ENCODE data around the gene KRTAP4-3. TPM values are rescaled to one million over a fixed set of nuclear protein-coding genes. Genes with fewer than 3 reads are reported as not detected.
"Not testable (repeated sequence)": the region's sequence is repeated elsewhere in the genome, so short reads cannot be mapped to it uniquely, and the experiment has no call there.

Gene KRTAP4-3
- total RNA-seq, 1 donor from 2014 or later, result not detected

- Mint-ChIP-seq H3K36me3 (ENCODE audit: low read depth, unreplicated experiment) (peaks cover 4% of the 10 kb centered on the region), H3K9me3 (ENCODE audit: unreplicated experiment) (no peaks in the 10 kb centered on the region), H3K27me3 (ENCODE audit: unreplicated experiment) (peaks cover 2% of the 10 kb centered on the region), H3K4me1 (ENCODE audit: unreplicated experiment) (peaks cover 8% of the 10 kb centered on the region), H3K4me3 (ENCODE audit: unreplicated experiment) (no peak overlapping the region), H3K27ac (ENCODE audit: unreplicated experiment) (no peak overlapping the region)
- no peak for TF ChIP-seq CTCF (IDR thresholded peaks at IDR 0.05; ENCODE audit: unreplicated experiment)
- DNase-seq (ENCODE audit: low spot score), result no peak
Measured at GRCh38 chr17:41121742-41122141, 46.3 kb downstream of the KRTAP4-3 start.

- H3K4me1 Mint-ChIP-seq (ENCODE audit: unreplicated experiment); H3K27me3 Mint-ChIP-seq (ENCODE audit: unreplicated experiment); DNase-seq (ENCODE audit: low spot score); H3K36me3 Mint-ChIP-seq (ENCODE audit: low read depth, unreplicated experiment); H3K4me3 Mint-ChIP-seq (ENCODE audit: unreplicated experiment); H3K9me3 Mint-ChIP-seq (ENCODE audit: unreplicated experiment): not testable (repeated sequence)
- H3K27ac Mint-ChIP-seq (ENCODE audit: unreplicated experiment), result peak overlapping the region; percentile 54
Measured at GRCh38 chr17:41119696-41120690, 48.0 kb downstream of the KRTAP4-3 start.

- Mint-ChIP-seq H3K36me3 (ENCODE audit: low read depth, unreplicated experiment) (peaks cover 4% of the 10 kb centered on the region), H3K27ac (ENCODE audit: unreplicated experiment) (no peak overlapping the region), H3K4me1 (ENCODE audit: unreplicated experiment) (peaks cover 8% of the 10 kb centered on the region), H3K4me3 (ENCODE audit: unreplicated experiment) (no peak overlapping the region), H3K27me3 (ENCODE audit: unreplicated experiment) (peaks cover 2% of the 10 kb centered on the region), H3K9me3 (ENCODE audit: unreplicated experiment) (no peaks in the 10 kb centered on the region)
- no peak for TF ChIP-seq CTCF (IDR thresholded peaks at IDR 0.05; ENCODE audit: unreplicated experiment)
- DNase-seq (ENCODE audit: low spot score), result no peak
Measured at GRCh38 chr17:41118721-41119120, 49.3 kb downstream of the KRTAP4-3 start.

- DNase-seq (ENCODE audit: low spot score); H3K36me3 Mint-ChIP-seq (ENCODE audit: low read depth, unreplicated experiment); H3K4me1 Mint-ChIP-seq (ENCODE audit: unreplicated experiment); H3K4me3 Mint-ChIP-seq (ENCODE audit: unreplicated experiment); H3K27me3 Mint-ChIP-seq (ENCODE audit: unreplicated experiment); H3K27ac Mint-ChIP-seq (ENCODE audit: unreplicated experiment); H3K9me3 Mint-ChIP-seq (ENCODE audit: unreplicated experiment): not testable (repeated sequence)
Measured at GRCh38 chr17:41117846-41118386, 50.1 kb downstream of the KRTAP4-3 start, which contains the start of gene KRTAP4-11. TSS of gene KRTAP4-11 (minus strand) at chr17:41118373. CDS start at chr17:41118315, 58 bp downstream.

Other genes with a start within 250 kb of the KRTAP4-3 start
- gene KRT23, start 230.6 kb downstream of the KRTAP4-3 start, total RNA-seq (ENCODE audit: unreplicated experiment), result not detected
- 0.15 TPM for gene KRT39, start 201.3 kb downstream of the KRTAP4-3 start, total RNA-seq (ENCODE audit: unreplicated experiment)
- not detected for gene KRT40, start 183.9 kb downstream of the KRTAP4-3 start, total RNA-seq (ENCODE audit: unreplicated experiment)
- not detected for gene KRTAP3-3, start 174.1 kb downstream of the KRTAP4-3 start, total RNA-seq (ENCODE audit: unreplicated experiment)
- not detected for gene KRTAP3-2, start 168.3 kb downstream of the KRTAP4-3 start, total RNA-seq (ENCODE audit: unreplicated experiment)
- not detected for gene KRTAP3-1, start 159.1 kb downstream of the KRTAP4-3 start, total RNA-seq (ENCODE audit: unreplicated experiment)
- gene KRTAP1-5, start 141.0 kb downstream of the KRTAP4-3 start, total RNA-seq (ENCODE audit: unreplicated experiment), result not detected
- gene KRTAP1-4, start 138.0 kb downstream of the KRTAP4-3 start, total RNA-seq (ENCODE audit: unreplicated experiment), result not detected
- not detected for gene KRTAP1-3, start 133.3 kb downstream of the KRTAP4-3 start, total RNA-seq (ENCODE audit: unreplicated experiment)
- not detected for gene KRTAP1-1, start 126.8 kb downstream of the KRTAP4-3 start, total RNA-seq (ENCODE audit: unreplicated experiment)
- not detected for gene KRTAP2-1, start 120.9 kb downstream of the KRTAP4-3 start, total RNA-seq (ENCODE audit: unreplicated experiment)
- not detected for gene KRTAP2-2, start 113.0 kb downstream of the KRTAP4-3 start, total RNA-seq (ENCODE audit: unreplicated experiment)
- not detected for gene KRTAP2-3, start 108.1 kb downstream of the KRTAP4-3 start, total RNA-seq (ENCODE audit: unreplicated experiment)
- gene KRTAP2-4, start 102.3 kb downstream of the KRTAP4-3 start, total RNA-seq (ENCODE audit: unreplicated experiment), result not detected
- gene KRTAP4-7, start 84.1 kb downstream of the KRTAP4-3 start, total RNA-seq (ENCODE audit: unreplicated experiment), result not detected
- gene KRTAP4-8, start 70.1 kb downstream of the KRTAP4-3 start, total RNA-seq (ENCODE audit: unreplicated experiment), result not detected
- gene KRTAP4-16, start 66.0 kb downstream of the KRTAP4-3 start, total RNA-seq (ENCODE audit: unreplicated experiment), result not detected
- not detected for gene KRTAP4-9, start 62.8 kb downstream of the KRTAP4-3 start, total RNA-seq (ENCODE audit: unreplicated experiment)
- not detected for gene KRTAP4-11, start 49.8 kb downstream of the KRTAP4-3 start, total RNA-seq (ENCODE audit: unreplicated experiment)
- not detected for gene KRTAP4-12, start 44.0 kb downstream of the KRTAP4-3 start, total RNA-seq (ENCODE audit: unreplicated experiment)
- gene KRTAP4-6, start 27.7 kb downstream of the KRTAP4-3 start, total RNA-seq (ENCODE audit: unreplicated experiment), result not detected
- not detected for gene KRTAP4-5, start 18.4 kb downstream of the KRTAP4-3 start, total RNA-seq (ENCODE audit: unreplicated experiment)
- gene KRTAP4-4, start 7.5 kb downstream of the KRTAP4-3 start, total RNA-seq (ENCODE audit: unreplicated experiment), result not detected
- not detected for gene KRTAP4-2, start 10.0 kb upstream of the KRTAP4-3 start, total RNA-seq (ENCODE audit: unreplicated experiment)
- gene KRTAP4-1, start 16.7 kb upstream of the KRTAP4-3 start, total RNA-seq (ENCODE audit: unreplicated experiment), result not detected
- gene KRTAP9-1, start 21.7 kb upstream of the KRTAP4-3 start, total RNA-seq (ENCODE audit: unreplicated experiment), result not detected
- gene KRTAP9-2, start 58.4 kb upstream of the KRTAP4-3 start, total RNA-seq (ENCODE audit: unreplicated experiment), result not detected
- gene KRTAP9-3, start 64.2 kb upstream of the KRTAP4-3 start, total RNA-seq (ENCODE audit: unreplicated experiment), result not detected
- gene KRTAP9-8, start 69.8 kb upstream of the KRTAP4-3 start, total RNA-seq (ENCODE audit: unreplicated experiment), result not detected
- not detected for gene KRTAP9-4, start 81.5 kb upstream of the KRTAP4-3 start, total RNA-seq (ENCODE audit: unreplicated experiment)
- not detected for gene KRTAP9-9, start 87.2 kb upstream of the KRTAP4-3 start, total RNA-seq (ENCODE audit: unreplicated experiment)
- gene KRTAP9-6, start 97.2 kb upstream of the KRTAP4-3 start, total RNA-seq (ENCODE audit: unreplicated experiment), result not detected
- gene KRTAP9-7, start 107.5 kb upstream of the KRTAP4-3 start, total RNA-seq (ENCODE audit: unreplicated experiment), result not detected
- gene KRTAP29-1, start 134.6 kb upstream of the KRTAP4-3 start, total RNA-seq (ENCODE audit: unreplicated experiment), result not detected
- gene KRTAP16-1, start 141.1 kb upstream of the KRTAP4-3 start, total RNA-seq (ENCODE audit: unreplicated experiment), result not detected
- not detected for gene KRTAP17-1, start 147.5 kb upstream of the KRTAP4-3 start, total RNA-seq (ENCODE audit: unreplicated experiment)
- gene KRT33A, start 182.6 kb upstream of the KRTAP4-3 start, total RNA-seq (ENCODE audit: unreplicated experiment), result not detected
- gene KRT33B, start 201.6 kb upstream of the KRTAP4-3 start, total RNA-seq (ENCODE audit: unreplicated experiment), result not detected
- gene KRT34, start 214.1 kb upstream of the KRTAP4-3 start, total RNA-seq (ENCODE audit: unreplicated experiment), result not detected
- gene KRT31, start 229.4 kb upstream of the KRTAP4-3 start, total RNA-seq (ENCODE audit: unreplicated experiment), result not detected

All from endothelial cell (in vitro differentiated cells).